ENCODE results near the gene GSDME.

The GSDME gene

DNA sequence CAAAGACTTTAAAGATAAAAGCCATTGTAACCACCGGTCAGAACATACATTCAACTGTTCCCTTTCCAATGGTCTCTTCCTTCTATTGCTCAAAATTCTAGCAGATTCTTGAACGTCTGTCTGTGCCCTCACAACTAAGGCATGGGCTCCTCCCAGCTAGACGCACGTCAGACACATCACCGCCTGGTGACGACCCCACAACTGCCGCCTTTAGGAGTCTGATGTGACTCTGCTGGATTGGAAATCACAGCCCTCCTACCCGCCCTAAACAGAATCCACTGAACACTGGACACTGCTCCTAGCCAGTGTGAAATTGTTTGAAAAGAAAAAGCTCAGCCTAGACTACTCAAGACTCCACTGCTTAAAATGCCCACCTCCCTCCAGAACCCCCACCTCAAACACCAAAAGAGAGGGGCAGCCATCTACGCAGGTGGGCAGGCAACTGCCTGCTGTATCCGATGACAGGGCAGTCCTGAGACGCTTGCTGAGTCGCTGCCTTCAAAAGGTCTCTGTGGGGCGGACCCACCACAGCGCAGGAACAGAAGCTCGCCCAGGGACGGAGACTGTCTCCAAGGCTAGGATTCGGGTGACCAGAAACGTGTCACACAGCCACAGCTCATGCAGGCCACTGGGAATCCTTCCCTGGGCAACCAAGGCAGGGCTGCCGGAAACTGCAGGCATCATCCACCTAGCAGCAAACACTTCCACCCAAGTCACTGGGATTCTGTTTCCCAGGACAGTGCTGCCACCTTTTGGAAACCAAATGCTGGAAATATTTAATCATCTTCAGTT is 34.7 kb downstream of the GSDME start:
- peak; percentile 43 for DNase-seq (ENCODE audit: low spot score)

GRCh38 chr7:24721481-24722001 is 35.7 kb downstream of the GSDME start:
- DNase-seq (ENCODE audit: low spot score): no peak

GRCh38 chr7:24720283-24720682 is 37.0 kb downstream of the GSDME start:
- no peak for DNase-seq (ENCODE audit: low spot score)

GRCh38 chr7:24718977-24719491 is 38.2 kb downstream of the GSDME start:
- no peak for DNase-seq (ENCODE audit: low spot score)

- DNase-seq (ENCODE audit: low spot score): no peak
Observed at GRCh38 chr7:24718431-24718831, 38.8 kb downstream of the GSDME start.

DNA sequence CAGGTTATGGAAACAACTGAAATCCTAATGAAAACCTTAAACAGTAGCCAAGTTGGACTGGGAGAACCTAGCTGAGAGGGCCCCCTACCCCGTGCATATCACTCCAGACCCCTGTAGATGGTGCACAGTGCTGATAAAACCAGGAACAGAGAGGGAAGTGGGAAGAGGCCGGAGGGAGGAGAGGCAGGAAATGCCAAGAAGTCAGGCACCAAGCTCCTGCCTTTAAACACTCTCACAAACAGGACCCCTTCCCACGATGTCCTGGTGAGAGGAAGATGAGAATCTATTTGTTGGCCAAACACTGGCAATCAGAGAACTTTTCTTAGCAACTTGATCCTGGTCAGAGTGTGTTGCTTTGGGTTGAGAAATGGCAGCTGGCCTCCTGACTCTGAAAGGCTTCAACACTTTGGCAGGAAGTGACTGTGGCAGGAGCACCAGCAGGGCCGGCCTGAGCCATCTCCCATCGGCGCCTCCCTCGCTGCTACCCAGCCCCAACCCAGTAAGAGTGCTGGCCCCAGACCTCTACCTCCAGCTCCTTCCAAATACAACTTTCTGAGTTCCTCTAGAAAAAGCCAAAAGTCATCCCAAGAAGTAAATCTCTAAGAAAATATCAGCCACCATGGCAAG is 39.5 kb downstream of the GSDME start:
- DNase-seq (ENCODE audit: low spot score): no peak

- DNase-seq (ENCODE audit: low spot score): no peak
Observed at GRCh38 chr7:24717247-24717622, 40.0 kb downstream of the GSDME start.

- no peak for DNase-seq (ENCODE audit: low spot score)
Observed at GRCh38 chr7:24716480-24717246, 40.6 kb downstream of the GSDME start.

DNA sequence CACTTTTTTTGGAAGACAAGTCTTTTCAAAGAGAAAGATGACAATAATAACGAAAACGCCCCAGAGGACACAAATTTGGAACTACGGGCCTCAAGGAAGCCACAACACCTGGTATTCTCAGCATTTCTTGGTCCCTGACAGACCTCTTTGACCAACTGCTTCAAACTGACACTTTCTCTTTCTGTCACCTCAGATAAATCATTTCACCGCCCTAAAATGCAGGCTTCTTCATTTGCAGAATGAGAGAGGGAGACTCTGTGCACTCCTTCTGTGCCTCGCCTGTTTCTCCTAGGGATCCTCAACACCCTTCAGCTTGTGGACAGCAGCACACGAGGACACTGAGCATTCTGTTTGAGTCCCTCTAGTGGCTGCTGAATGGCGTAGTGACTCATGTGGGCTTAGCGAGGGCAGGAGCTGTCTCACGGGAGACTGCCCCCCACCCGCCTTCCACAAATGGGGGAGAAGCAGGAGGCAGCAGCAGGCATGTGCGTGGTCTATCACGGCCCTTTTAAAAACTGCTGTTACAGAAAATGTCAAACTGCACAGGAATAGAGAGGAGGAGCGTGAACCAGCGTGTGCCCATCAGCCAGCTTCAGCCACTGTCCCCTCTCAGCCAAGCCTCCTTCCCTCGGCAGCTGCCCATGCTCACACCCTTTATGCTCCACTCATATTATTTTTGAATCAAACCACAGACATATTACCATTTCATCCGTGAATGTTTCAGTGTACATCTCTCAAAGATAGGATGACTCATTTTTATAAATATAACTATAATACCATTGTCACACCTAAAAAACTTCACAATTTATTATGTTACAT is 41.4 kb downstream of the GSDME start:
- peak; percentile 54 for DNase-seq (ENCODE audit: low spot score)

GRCh38 chr7:24715171-24715570 is 42.1 kb downstream of the GSDME start:
- DNase-seq (ENCODE audit: low spot score): no peak

DNA sequence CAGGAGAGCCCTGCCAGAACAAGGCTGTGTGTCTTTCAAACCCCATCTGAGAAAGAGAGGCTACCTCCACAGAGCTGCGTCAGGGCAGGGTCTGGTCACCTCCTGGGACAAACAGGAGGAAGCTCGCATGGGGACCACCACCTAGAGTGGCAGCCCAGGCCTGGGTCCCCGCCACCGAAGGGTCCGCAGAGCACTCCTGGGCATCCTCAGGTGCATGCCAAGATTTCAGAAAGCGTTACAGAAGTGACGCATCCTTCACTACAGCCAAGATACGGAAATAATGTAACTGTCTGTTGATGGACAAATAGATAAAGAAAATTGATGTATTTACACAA is 42.6 kb downstream of the GSDME start:
- DNase-seq (ENCODE audit: low spot score): no peak

DNA sequence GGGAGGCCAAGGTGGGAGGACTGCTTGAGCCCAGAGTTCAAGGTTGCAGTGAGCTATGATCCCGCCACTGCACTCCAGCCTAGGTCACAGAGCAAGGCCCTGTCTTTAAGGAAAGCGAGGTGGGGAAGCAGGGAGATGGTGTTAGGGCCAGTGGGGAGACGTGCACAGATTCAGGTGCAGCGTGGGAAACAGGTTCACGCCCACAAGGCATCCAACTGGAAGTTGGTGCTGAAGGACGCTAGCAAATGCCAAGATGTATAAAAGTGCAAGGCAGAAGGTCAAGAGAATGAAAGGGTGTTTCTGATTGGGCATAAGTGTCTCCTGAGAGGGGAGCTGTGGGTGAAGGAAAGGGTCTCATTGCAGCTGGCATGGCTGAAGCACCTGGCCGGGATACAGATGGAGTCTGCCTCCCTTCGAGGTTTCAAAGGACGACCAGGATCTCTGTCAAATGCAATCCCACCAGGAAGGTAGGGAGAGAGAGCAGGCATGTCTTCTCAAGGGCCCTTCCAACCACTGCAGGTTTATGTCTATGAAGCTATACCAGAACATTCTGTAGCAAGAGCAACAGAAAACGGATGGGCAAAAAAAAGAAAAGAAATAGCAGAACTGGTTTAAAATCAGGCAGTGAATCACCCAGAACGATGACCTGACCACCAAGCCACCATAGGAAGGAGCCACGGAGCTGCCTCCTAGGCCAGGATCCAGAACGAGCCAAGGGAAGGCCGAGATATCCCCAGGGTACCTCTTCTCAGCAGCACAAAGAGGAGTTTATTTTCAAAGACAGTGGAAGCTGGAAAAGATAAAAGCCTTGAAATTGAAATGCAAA is 43.2 kb downstream of the GSDME start:
- DNase-seq (ENCODE audit: low spot score): no peak

- DNase-seq (ENCODE audit: low spot score): no peak
Observed at GRCh38 chr7:24713039-24713793, 44.0 kb downstream of the GSDME start.

DNA sequence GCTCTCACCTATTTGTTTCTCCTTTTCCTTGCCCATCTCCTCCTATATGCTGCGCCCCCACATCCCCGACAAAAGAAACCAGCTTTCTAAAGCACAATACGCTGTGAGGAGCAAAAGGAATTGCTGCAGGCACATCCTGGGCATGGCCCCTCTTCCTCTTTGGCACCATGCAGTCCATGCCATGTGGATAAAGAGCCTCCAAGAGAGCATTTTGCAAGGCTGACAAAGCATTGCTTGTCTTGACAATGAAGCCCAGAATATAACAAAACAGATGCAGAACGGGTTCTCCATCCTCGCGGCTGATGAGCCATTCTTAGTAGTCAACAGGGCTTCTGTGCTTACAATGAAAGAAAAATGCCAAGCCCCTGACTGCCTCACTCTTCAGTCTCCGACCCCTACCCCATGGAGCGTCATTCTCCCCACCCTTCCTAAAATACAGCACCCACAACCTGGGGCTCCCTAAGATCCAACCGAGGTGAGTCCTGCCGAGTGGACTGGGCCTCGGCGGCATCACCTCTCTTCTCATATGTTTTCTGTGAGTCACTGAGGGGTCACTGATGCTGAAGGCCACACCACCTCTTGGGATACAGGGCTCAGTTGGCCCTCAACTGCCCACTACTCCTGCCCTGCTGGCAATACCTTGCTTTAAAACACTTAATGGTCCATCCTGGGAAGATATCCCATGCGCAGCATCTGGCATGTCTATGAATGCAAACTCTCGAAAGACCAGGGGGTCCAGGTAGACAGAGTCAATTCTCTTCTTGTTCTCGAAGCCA is 47.5 kb downstream of the GSDME start:
- no peak for DNase-seq (ENCODE audit: low spot score)

GRCh38 chr7:24709051-24709450 is 48.2 kb downstream of the GSDME start:
- DNase-seq (ENCODE audit: low spot score): no peak

GRCh38 chr7:24707988-24708615 is 49.2 kb downstream of the GSDME start:
- no peak for DNase-seq (ENCODE audit: low spot score)

DNA sequence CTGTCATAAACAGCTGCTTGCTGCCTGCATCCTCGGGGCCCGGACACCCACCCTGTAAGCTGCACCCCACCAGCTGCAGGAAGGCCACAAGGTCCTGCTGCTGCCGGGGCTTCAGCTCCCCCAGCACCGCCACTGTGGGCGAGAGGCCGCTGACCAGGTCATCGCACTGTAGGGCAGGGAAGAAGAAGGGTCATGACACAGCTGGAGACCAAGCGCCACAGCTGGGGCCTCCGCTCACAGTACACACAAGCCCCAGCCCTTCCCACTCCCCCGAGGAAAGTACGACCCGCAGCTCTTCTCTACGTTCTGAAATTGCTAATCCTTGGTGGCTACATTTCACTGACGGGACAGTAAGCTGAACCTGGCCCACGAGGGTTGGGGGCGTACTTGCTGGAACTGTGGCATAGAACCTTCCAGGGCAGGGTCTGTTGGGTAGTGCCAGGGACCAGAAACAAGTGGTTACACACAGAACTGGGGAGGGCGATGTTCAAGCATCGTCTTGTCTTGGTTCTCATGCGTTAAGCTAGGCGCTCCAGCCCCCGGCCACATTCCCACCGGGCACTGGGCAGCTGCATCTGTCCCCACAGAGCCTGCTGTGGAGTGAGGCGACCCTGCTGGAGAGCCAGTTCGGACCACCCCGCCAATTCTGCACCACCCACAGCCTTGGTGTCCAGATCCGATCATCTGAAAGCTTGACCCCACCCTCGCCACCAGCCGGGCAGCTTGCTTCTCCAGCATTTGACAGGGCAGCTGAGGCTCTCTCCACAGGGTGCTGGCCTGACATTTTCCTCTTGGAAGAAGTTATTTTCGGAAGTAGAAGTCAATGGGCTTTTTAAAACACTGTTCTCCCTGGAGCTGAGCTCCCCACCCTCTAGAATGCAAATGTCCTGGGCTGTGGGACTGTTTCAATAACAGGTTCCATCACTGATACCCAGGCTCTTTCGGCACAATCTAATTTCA is 50.8 kb downstream of the GSDME start:
- no peak for DNase-seq (ENCODE audit: low spot score)

DNA sequence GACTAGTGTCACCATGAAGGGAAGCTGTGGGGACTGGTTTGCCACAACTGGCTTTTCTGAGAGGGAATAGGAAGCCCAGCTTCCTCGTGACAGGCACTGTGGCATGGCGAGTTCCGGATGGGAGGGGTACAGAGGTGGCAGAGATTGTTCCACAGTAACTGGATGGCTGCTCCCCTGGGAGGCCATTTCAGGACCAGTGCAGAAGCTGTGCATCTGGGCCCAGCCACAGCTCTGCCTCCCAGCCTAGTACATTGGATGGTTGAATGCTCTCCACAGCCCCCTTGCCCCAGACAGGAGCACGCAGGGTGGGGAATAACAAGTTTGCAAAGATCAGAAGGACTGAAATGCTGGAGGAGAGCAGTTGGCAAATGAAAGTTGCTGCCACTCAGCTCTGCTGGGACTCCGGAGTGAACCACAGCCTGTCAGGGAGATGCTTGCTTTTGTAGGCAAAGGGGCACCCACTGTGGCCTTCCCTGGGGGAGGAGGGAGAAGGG is 51.8 kb downstream of the GSDME start:
- no peak for DNase-seq (ENCODE audit: low spot score)

All from HuH-7.5 (cell line).